Measurements from ENCODE around the gene GABPB1. TPM values are rescaled to one million over a fixed set of nuclear protein-coding genes. Genes with fewer than 3 reads are reported as not detected.
"Not testable (repeated sequence)": the region's sequence is repeated elsewhere in the genome, so short reads cannot be mapped to it uniquely, and the experiment has no call there.

GABPB1 gene
- total and polyA plus RNA-seq, 2 of the 13 experiments (the other 11 are each of a cell fraction or from before 2014, with no cell fraction given): 17.5 to 39.5 TPM

- H3K36me3 ChIP-seq (replicated peaks in 1 of 2; ENCODE audit: control insufficient read depth in 1 of 2, insufficient read depth in 2 of 2, low read length in 2 of 2); ATAC-seq; H3K27me3 ChIP-seq (ENCODE audit: control insufficient read depth in 1 of 2, insufficient read depth in 2 of 2, low read length in 2 of 2); BruUV-seq (replicated peaks); H3K79me2 ChIP-seq (ENCODE audit: insufficient read depth, low read length); H3K4me3 ChIP-seq (replicated peaks in 1 of 3; ENCODE audit: insufficient read depth in 1 of 3, low read depth in 2 of 3, low read length in 3 of 3); DNase-seq (ENCODE audit: low spot score); H4K20me1 ChIP-seq (ENCODE audit: insufficient read depth, low read length); H2AFZ ChIP-seq (ENCODE audit: low read length); H3K4me1 ChIP-seq (ENCODE audit: insufficient read depth, low read length); POLR2A ChIA-PET; FAIRE-seq; H3K9ac ChIP-seq (ENCODE audit: insufficient read depth, low read depth, low read length); H3K4me2 ChIP-seq (ENCODE audit: low read depth, low read length); CTCF ChIA-PET (ENCODE audit: low intra/inter-chr PET ratio, low total read pairs); H3K9me3 ChIP-seq (ENCODE audit: low read length); H3K27ac ChIP-seq (ENCODE audit: extremely low read length, insufficient read depth, low read length); intact Hi-C loops (cut with micrococcal nuclease; ENCODE audit: unreplicated experiment); in situ Hi-C loops (cut with HindIII; ENCODE audit: extremely low pct_ligation_motif_present, low pct_unique_long_range_greater_than_20kb): not testable (repeated sequence)
- WGBS (ENCODE audit: low lambda C conversion rate): 74% methylated on average over 5 of the region's 5 CpGs
Observed at GRCh38 chr15:50382408-50382807, 27.4 kb upstream of the GABPB1 start.

- no peak overlapping the region for H3K4me3 ChIP-seq (replicated peaks in 1 of 3; ENCODE audit: insufficient read depth in 1 of 3, low read depth in 2 of 3, low read length in 3 of 3)
- TF ChIP-seq ZNF354B (CRISPR knock-in tag; IDR thresholded peaks at IDR 0.05) (no peak), ARID4A (CRISPR knock-in tag; IDR thresholded peaks at IDR 0.05; ENCODE audit: borderline replicate concordance) (no peak), ZNF547 (CRISPR knock-in tag; IDR thresholded peaks at IDR 0.05) (no peak)
- FAIRE-seq: no peak
- H4K20me1 ChIP-seq (ENCODE audit: insufficient read depth, low read length): no peaks in the 10 kb centered on the region
- H3K27me3 ChIP-seq (ENCODE audit: control insufficient read depth in 1 of 2, insufficient read depth in 2 of 2, low read length in 2 of 2): no peaks in the 10 kb centered on the region
- no peaks in the 10 kb centered on the region for H3K9me3 ChIP-seq (ENCODE audit: low read length)
- H3K36me3 ChIP-seq (replicated peaks in 1 of 2; ENCODE audit: control insufficient read depth in 1 of 2, insufficient read depth in 2 of 2, low read length in 2 of 2): no peaks in the 10 kb centered on the region
- no peak for DNase-seq (ENCODE audit: low spot score)
- intact Hi-C loops (cut with micrococcal nuclease; ENCODE audit: unreplicated experiment): no loop called here
- H3K79me2 ChIP-seq (ENCODE audit: insufficient read depth, low read length): no peaks in the 10 kb centered on the region
- H2AFZ ChIP-seq (ENCODE audit: low read length): no peak overlapping the region
- in situ Hi-C loops (cut with HindIII; ENCODE audit: extremely low pct_ligation_motif_present, low pct_unique_long_range_greater_than_20kb): no loop called here
- H3K9ac ChIP-seq (ENCODE audit: insufficient read depth, low read depth, low read length): no peak overlapping the region
- H3K4me2 ChIP-seq (ENCODE audit: low read depth, low read length): no peak overlapping the region
- no TSS peak for BruUV-seq (replicated peaks)
- H3K4me1 ChIP-seq (ENCODE audit: insufficient read depth, low read length): no peaks in the 10 kb centered on the region; the same call in 1 of the 2 replicates
- ChIA-PET CTCF (ENCODE audit: low intra/inter-chr PET ratio, low total read pairs) (no interaction called here), POLR2A (no interaction called here)
- ATAC-seq: no peak
- WGBS (ENCODE audit: low lambda C conversion rate): 10% methylated on average over 1 of the region's 1 CpG
- no peak overlapping the region for H3K27ac ChIP-seq (ENCODE audit: extremely low read length, insufficient read depth, low read length)
Observed at GRCh38 chr15:50381438-50381837, 26.4 kb upstream of the GABPB1 start.

Measured in HepG2 (cell line).